GM12878 (cell line): Measurements from ENCODE around the gene STK39. TPM values are rescaled to one million over a fixed set of nuclear protein-coding genes. Genes with fewer than 3 reads are reported as not detected.

ENCODE experiments used
- ATAC-seq: fragments of 200-7000 bp; cut with Tn5 transposase; 3 replicates; pipeline ENCODE4 v1.9.1; 2020; ENCODE audit warnings: mild to moderate bottlenecking, moderate library complexity
- BruUV-seq: library from RNA; stranded (reverse); fragments of 400-500 nt; replicated peaks from 2 replicates; lab custom pipeline; 2021; lab: Mats Ljungman, UMichigan
- CTCF ChIA-PET: fragments of 300-600 bp; sonication (Branson Sonifier 250); formaldehyde crosslinking; extraction: SDS; loops from one replicate; lab custom pipeline; 2021; ENCODE audit warnings: inconsistent platforms; lab: Yijun Ruan, JAX
- POLR2A ChIA-PET: fragments of 350-600 bp; formaldehyde crosslinking; extraction: SDS; loops from one replicate; lab custom pipeline; 2021; ENCODE audit warnings: inconsistent platforms; lab: Charles Lee
- RAD21 ChIA-PET: fragments of 300-600 bp; sonication (Branson Sonifier 250); formaldehyde crosslinking; loops from one replicate; lab custom pipeline; 2023; ENCODE audit warnings: antibody characterized with exemption; ENCODE audit not compliant: unreplicated experiment; lab: Charles Lee
- SMC1A ChIA-PET: fragments of 300-600 bp; sonication (Branson Sonifier 250); formaldehyde crosslinking; loops from one replicate; lab custom pipeline; 2023; ENCODE audit not compliant: unreplicated experiment, uncharacterized antibody; lab: Charles Lee
- DNase-seq: peaks from one replicate; pipeline ENCODE4 v3.0.0-alpha.2; 2011; ENCODE audit warnings: low read depth, low spot score
- FAIRE-seq: peaks from 3 replicates; lab custom pipeline; 2011; peaks lifted over from hg19 to GRCh38; lab: Jason Lieb, UNC
- H2AFZ ChIP-seq: 2 replicates; pipeline ENCODE4 v1.6.0; 2011; ENCODE audit warnings: low read depth, low read length, control low read depth; ENCODE audit not compliant: control insufficient read depth
- H3K27ac ChIP-seq: 2 replicates; pipeline ENCODE4 v1.5.1; 2011; ENCODE audit warnings: control low read depth; ENCODE audit not compliant: control insufficient read depth, insufficient read depth
- H3K27me3 ChIP-seq, 2 experiments: replicated peaks in 1 of 2; 2 replicates each; pipeline versions ENCODE4 v1.6.0 to v1.6.1; 2011; ENCODE audit warnings: low read length in 1 of 2; ENCODE audit not compliant: control insufficient read depth in 2 of 2, insufficient read depth in 2 of 2
- H3K36me3 ChIP-seq, 2 experiments: 2 replicates each; pipeline ENCODE4 v1.5.1; 2011; ENCODE audit warnings: low read length in 1 of 2; ENCODE audit not compliant: control insufficient read depth in 2 of 2, insufficient read depth in 2 of 2
- H3K4me1 ChIP-seq: 2 replicates; pipeline ENCODE4 v1.6.1; 2011; ENCODE audit warnings: mild to moderate bottlenecking, low read length, moderate library complexity, mixed read lengths; ENCODE audit not compliant: control insufficient read depth, insufficient read depth
- H3K4me2 ChIP-seq: 2 replicates; pipeline ENCODE4 v1.6.0; 2011; ENCODE audit warnings: control low read depth; ENCODE audit not compliant: control insufficient read depth, insufficient read depth
- H3K4me3 ChIP-seq: fragments of 200-600 bp; sonication (generic); 2 replicates; pipeline ENCODE4 v1.5.1; 2016
- H3K79me2 ChIP-seq: 2 replicates; pipeline ENCODE4 v1.6.0; 2011; ENCODE audit warnings: low read length; ENCODE audit not compliant: control insufficient read depth, insufficient read depth
- H3K9ac ChIP-seq: 2 replicates; pipeline ENCODE4 v1.8.0; 2011; ENCODE audit warnings: low read length, control low read depth, mixed read lengths; ENCODE audit not compliant: control insufficient read depth, insufficient read depth
- H3K9me3 ChIP-seq: replicated peaks from 3 replicates; pipeline ENCODE4 v1.5.1; 2011; ENCODE audit warnings: mild to moderate bottlenecking, low read length; ENCODE audit not compliant: control insufficient read depth, insufficient read depth
- H4K20me1 ChIP-seq: 2 replicates; pipeline ENCODE4 v1.6.0; 2011; ENCODE audit not compliant: control insufficient read depth, insufficient read depth
- ATF7 ChIP-seq: fragments of 450-650 bp; IDR thresholded peaks from 2 replicates; pipeline ENCODE4 v1.6.1; 2016; ENCODE audit warnings: low read depth, mild to moderate bottlenecking
- EP300 ChIP-seq, 2 experiments: fragments of 150-350 bp in 1 of 2; IDR thresholded peaks; 2 replicates each; pipeline ENCODE4 v1.6.1; 2011 to 2012; ENCODE audit warnings: low read depth in 2 of 2, low read length in 2 of 2, borderline replicate concordance in 1 of 2, improper control_type of control experiment in 1 of 2, inconsistent platforms in 1 of 2; ENCODE audit not compliant: control insufficient read depth in 1 of 2
- IKZF2 ChIP-seq, 2 experiments: fragments of 450-650 bp; IDR thresholded peaks; 2 replicates each; pipeline ENCODE4 v1.6.1; 2017; ENCODE audit warnings: mild to moderate bottlenecking in 2 of 2, moderate library complexity in 2 of 2
- KDM1A ChIP-seq: fragments of 200-600 bp; sonication (generic); IDR thresholded peaks from 2 replicates; pipeline ENCODE4 v1.6.1; 2016; ENCODE audit warnings: borderline replicate concordance
- MEF2B ChIP-seq: fragments of 450-650 bp; IDR thresholded peaks from 2 replicates; pipeline ENCODE4 v1.6.1; 2018; ENCODE audit warnings: mild to moderate bottlenecking, moderate library complexity; ENCODE audit not compliant: partially characterized antibody, poor library complexity, severe bottlenecking
- MTA2 ChIP-seq: fragments of 450-650 bp; IDR thresholded peaks from 2 replicates; pipeline ENCODE4 v1.6.1; 2016; ENCODE audit warnings: low read depth, mild to moderate bottlenecking, moderate library complexity
- PAX5 ChIP-seq: IDR thresholded peaks from 2 replicates; pipeline ENCODE4 v1.6.1; 2011; ENCODE audit warnings: low read depth, low read length, borderline replicate concordance
- PML ChIP-seq: IDR thresholded peaks from 2 replicates; pipeline ENCODE4 v1.6.1; 2012; ENCODE audit warnings: low read length, inconsistent platforms
- RBBP5 ChIP-seq: fragments of 200-600 bp; sonication (generic); conservative IDR thresholded peaks from 2 replicates; pipeline ENCODE4 v1.6.1; 2016
- SMAD5 ChIP-seq: IDR thresholded peaks from 2 replicates; pipeline ENCODE4 v1.6.1; 2016; ENCODE audit warnings: antibody characterized with exemption, low read depth
- SMARCA5 ChIP-seq: fragments of 450-650 bp; IDR thresholded peaks from 2 replicates; pipeline ENCODE4 v1.6.1; 2017; ENCODE audit warnings: mild to moderate bottlenecking
- SRF ChIP-seq, 2 experiments: IDR thresholded peaks; 2 replicates each; pipeline ENCODE4 v1.6.1; 2011; ENCODE audit warnings: low read depth in 2 of 2, low read length in 2 of 2, mild to moderate bottlenecking in 1 of 2, moderate library complexity in 1 of 2
- YY1 ChIP-seq: IDR thresholded peaks from 2 replicates; pipeline ENCODE4 v1.6.1; 2011; ENCODE audit warnings: low read depth, mild to moderate bottlenecking, low read length
- ZNF217 ChIP-seq: fragments of 450-650 bp; IDR thresholded peaks from 2 replicates; pipeline ENCODE4 v1.6.1; 2017; ENCODE audit warnings: antibody characterized with exemption, mild to moderate bottlenecking
- ZNF274 ChIP-seq: IDR thresholded peaks from one replicate; pipeline ENCODE4 v1.8.0; 2011; ENCODE audit not compliant: insufficient read length, insufficient read depth
- WGBS: methylation state at CpG from one replicate; pipeline ENCODE4 v1.1.6; 2016; ENCODE audit warnings: low lambda C conversion rate; ENCODE audit not compliant: insufficient replicate concordance, insufficient coverage; ENCODE audit errors: missing lambda C conversion rate; 5-methylcytosine and 5-hydroxymethylcytosine counted together
- in situ Hi-C: fragments of 300-500 bp; cut with MboI; formaldehyde crosslinking; loops from 9 replicates; pipeline ENCODE4 v1.14.3; 2018; ENCODE audit warnings: mixed read lengths
- intact Hi-C: fragments of 100-400 bp; cut with micrococcal nuclease; formaldehyde crosslinking; loops from one replicate; pipeline ENCODE4 v1.14.2; 2022; ENCODE audit not compliant: unreplicated experiment
- polyA plus RNA-seq, 11 experiments: library from polyadenylated mRNA; depleted of rRNA in 4 of 11; unstranded in 6 of 11; stranded (reverse) in 5 of 11; fragments of >200 nt; fragmentation: Nextera tagmentation in 4 of 11; fragmentation: Illumina TruSeq in 1 of 11; extraction: Ambion mirVana in 4 of 11; extraction: Trizol in 1 of 11; gene quantifications; 1 replicate in 1 of 11; 2 replicates in 10 of 11; pipeline versions ENCODE4 v1.2.1 to v1.2.3, GENCODE V29; 2011 to 2016; ENCODE audit warnings: inconsistent platforms in 2 of 11, missing spikeins in 2 of 11, low read depth in 1 of 11
- total RNA-seq, 4 experiments: library from RNA; depleted of rRNA in 3 of 4; stranded (reverse); fragments of >200 nt in 3 of 4; fragmentation: Illumina TruSeq in 1 of 4; extraction: Trizol in 1 of 4; gene quantifications; 2 replicates each; pipeline versions ENCODE4 v1.2.1 to v1.2.3, GENCODE V29; 2013 to 2021
- TF ChIP-seq, protein P1 (sequence below): IDR thresholded peaks from 2 replicates; pipeline ENCODE4 v1.6.1; 2011; ENCODE audit warnings: borderline replicate concordance, low read depth, mild to moderate bottlenecking, moderate library complexity, low read length; ENCODE audit not compliant: insufficient read depth, poor library complexity, severe bottlenecking
- TF ChIP-seq, protein P2 (sequence below): fragments of 150-350 bp; IDR thresholded peaks from 2 replicates; pipeline ENCODE4 v1.6.1; 2016; ENCODE audit warnings: low read depth, low read length

The STK39 gene
- total and polyA plus RNA-seq, 10 of the 15 experiments (the other 5 are each of a cell fraction or from before 2014, with no cell fraction given): 0.03 to 0.21 (median 0.07) TPM; not detected in 5

DNA sequence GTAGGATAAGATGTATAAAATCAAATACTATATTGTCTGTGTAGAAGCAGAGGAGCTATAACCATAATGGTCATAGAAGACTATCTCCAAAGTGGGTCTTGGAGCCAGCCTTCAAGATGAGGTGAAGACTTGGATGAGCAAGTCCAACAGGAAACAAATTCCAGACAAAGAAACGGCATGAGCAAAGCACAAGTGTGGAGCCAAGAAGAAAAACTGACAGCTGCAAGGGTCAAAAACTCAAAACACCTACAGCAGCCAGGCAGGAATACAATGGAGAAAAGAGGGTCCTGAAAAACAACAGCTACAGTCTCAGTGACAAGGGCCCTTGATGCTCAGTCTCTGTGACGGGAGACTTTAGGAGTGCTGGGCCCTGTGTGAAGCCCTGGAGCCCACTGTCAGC, 102.4 kb downstream of the STK39 start:
- intact Hi-C loops: no loop called here
- no peak overlapping the region for H3K27ac ChIP-seq
- RAD21 ChIA-PET: no interaction called here
- no peak for DNase-seq
- in situ Hi-C loops: no loop called here
- POLR2A ChIA-PET: no interaction called here
- SMC1A ChIA-PET: interaction anchor here (1.3 kb wide), 1 partner anchor 31 kb away, joined by 3 read pairs; no protein-coding TSS in a partner anchor
- H3K9ac ChIP-seq: no peak overlapping the region
- H3K4me2 ChIP-seq: no peak overlapping the region
- H3K36me3 ChIP-seq: no peaks in the 10 kb centered on the region
- TF ChIP-seq SMAD5: no peak
- no peak for TF ChIP-seq IKZF2 (IDR thresholded peaks at IDR 0.05)
- TF ChIP-seq ATF7: no peak
- TF ChIP-seq RBBP5: no peak
- no peak for TF ChIP-seq MTA2
- TF ChIP-seq SRF (IDR thresholded peaks at IDR 0.05; ENCODE audit: low read depth in 2 of 2, low read length in 2 of 2): no peak
- TF ChIP-seq ZNF274: no peak
- no peak for TF ChIP-seq KDM1A
- TF ChIP-seq SMARCA5: no peak
- TF ChIP-seq, protein P1, sequence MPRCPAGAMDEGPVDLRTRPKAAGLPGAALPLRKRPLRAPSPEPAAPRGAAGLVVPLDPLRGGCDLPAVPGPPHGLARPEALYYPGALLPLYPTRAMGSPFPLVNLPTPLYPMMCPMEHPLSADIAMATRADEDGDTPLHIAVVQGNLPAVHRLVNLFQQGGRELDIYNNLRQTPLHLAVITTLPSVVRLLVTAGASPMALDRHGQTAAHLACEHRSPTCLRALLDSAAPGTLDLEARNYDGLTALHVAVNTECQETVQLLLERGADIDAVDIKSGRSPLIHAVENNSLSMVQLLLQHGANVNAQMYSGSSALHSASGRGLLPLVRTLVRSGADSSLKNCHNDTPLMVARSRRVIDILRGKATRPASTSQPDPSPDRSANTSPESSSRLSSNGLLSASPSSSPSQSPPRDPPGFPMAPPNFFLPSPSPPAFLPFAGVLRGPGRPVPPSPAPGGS: no peak
- TF ChIP-seq YY1: no peak
- TF ChIP-seq, protein P2, sequence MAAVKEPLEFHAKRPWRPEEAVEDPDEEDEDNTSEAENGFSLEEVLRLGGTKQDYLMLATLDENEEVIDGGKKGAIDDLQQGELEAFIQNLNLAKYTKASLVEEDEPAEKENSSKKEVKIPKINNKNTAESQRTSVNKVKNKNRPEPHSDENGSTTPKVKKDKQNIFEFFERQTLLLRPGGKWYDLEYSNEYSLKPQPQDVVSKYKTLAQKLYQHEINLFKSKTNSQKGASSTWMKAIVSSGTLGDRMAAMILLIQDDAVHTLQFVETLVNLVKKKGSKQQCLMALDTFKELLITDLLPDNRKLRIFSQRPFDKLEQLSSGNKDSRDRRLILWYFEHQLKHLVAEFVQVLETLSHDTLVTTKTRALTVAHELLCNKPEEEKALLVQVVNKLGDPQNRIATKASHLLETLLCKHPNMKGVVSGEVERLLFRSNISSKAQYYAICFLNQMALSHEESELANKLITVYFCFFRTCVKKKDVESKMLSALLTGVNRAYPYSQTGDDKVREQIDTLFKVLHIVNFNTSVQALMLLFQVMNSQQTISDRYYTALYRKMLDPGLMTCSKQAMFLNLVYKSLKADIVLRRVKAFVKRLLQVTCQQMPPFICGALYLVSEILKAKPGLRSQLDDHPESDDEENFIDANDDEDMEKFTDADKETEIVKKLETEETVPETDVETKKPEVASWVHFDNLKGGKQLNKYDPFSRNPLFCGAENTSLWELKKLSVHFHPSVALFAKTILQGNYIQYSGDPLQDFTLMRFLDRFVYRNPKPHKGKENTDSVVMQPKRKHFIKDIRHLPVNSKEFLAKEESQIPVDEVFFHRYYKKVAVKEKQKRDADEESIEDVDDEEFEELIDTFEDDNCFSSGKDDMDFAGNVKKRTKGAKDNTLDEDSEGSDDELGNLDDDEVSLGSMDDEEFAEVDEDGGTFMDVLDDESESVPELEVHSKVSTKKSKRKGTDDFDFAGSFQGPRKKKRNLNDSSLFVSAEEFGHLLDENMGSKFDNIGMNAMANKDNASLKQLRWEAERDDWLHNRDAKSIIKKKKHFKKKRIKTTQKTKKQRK: no peak
- no peak for TF ChIP-seq EP300 (IDR thresholded peaks at IDR 0.05; ENCODE audit: borderline replicate concordance in 1 of 2, control insufficient read depth in 1 of 2, low read depth in 2 of 2, low read length in 2 of 2)
- no peak for TF ChIP-seq ZNF217
- no peak for TF ChIP-seq PAX5
- TF ChIP-seq MEF2B: no peak
- no peak for TF ChIP-seq PML
- no peaks in the 10 kb centered on the region for H4K20me1 ChIP-seq
- no peaks in the 10 kb centered on the region for H3K9me3 ChIP-seq
- FAIRE-seq: no peak
- H2AFZ ChIP-seq: no peak overlapping the region
- H3K79me2 ChIP-seq: no peaks in the 10 kb centered on the region
- H3K4me1 ChIP-seq: no peaks in the 10 kb centered on the region
- BruUV-seq: no TSS peak
- H3K4me3 ChIP-seq: no peak overlapping the region
- ATAC-seq: no peak
- CTCF ChIA-PET: interaction anchor here (1.3 kb wide), 1 partner anchor 30 kb away, joined by 3 read pairs; no protein-coding TSS in a partner anchor
- WGBS: 0% methylated on average over 2 of the region's 2 CpGs
- H3K27me3 ChIP-seq: peaks cover 0 to 2% of the 10 kb centered on the region in 2 experiments; a peak in 2 of 4 replicates
